HL-60 (cell line): Measurements from ENCODE around the gene NEAT1.
"Not testable (repeated sequence)": the region's sequence is repeated elsewhere in the genome, so short reads cannot be mapped to it uniquely, and the experiment has no call there.

Source experiments
- GABPA ChIP-seq: IDR thresholded peaks from 2 replicates; pipeline ENCODE4 v1.6.1; 2012; ENCODE audit warnings: low read depth
- POLR2AphosphoS5 ChIP-seq: IDR thresholded peaks from 2 replicates; pipeline ENCODE4 v1.6.1; 2012; ENCODE audit warnings: low read depth
- SPI1 ChIP-seq: IDR thresholded peaks from 2 replicates; pipeline ENCODE4 v1.6.1; 2012; ENCODE audit warnings: low read depth, mild to moderate bottlenecking, borderline replicate concordance
- TF ChIP-seq, protein P1 (sequence below): IDR thresholded peaks from one replicate; pipeline ENCODE4 v1.5.1; 2011; ENCODE audit warnings: low read length, control low read depth, inconsistent platforms; ENCODE audit not compliant: insufficient read depth
- TF ChIP-seq, protein P2 (sequence below): IDR thresholded peaks from 2 replicates; pipeline ENCODE4 v1.6.1; 2012; ENCODE audit warnings: low read depth; ENCODE audit not compliant: insufficient replicate concordance

DNA sequence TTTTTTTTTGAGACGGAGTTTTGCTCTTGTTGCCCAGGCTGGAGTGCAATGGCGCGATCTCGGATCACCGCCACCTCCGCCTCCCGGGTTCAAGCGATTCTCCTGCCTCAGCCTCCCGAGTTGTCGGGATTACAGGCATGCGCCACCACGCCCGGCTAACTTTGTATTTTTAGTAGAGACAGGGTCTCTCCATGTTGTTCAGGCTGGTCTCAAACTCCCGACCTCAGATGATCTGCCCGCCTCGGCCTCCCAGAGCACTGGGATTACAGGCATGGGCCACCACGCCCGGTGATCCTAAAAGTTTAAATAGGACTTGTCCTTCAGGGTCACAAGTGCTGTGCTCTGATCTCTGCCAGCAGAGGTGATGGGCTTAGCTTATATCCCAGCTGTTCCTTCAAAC, 42.9 kb downstream of the NEAT1 start:
- TF ChIP-seq POLR2AphosphoS5, SPI1, GABPA: not testable (repeated sequence)
- TF ChIP-seq, protein P1, sequence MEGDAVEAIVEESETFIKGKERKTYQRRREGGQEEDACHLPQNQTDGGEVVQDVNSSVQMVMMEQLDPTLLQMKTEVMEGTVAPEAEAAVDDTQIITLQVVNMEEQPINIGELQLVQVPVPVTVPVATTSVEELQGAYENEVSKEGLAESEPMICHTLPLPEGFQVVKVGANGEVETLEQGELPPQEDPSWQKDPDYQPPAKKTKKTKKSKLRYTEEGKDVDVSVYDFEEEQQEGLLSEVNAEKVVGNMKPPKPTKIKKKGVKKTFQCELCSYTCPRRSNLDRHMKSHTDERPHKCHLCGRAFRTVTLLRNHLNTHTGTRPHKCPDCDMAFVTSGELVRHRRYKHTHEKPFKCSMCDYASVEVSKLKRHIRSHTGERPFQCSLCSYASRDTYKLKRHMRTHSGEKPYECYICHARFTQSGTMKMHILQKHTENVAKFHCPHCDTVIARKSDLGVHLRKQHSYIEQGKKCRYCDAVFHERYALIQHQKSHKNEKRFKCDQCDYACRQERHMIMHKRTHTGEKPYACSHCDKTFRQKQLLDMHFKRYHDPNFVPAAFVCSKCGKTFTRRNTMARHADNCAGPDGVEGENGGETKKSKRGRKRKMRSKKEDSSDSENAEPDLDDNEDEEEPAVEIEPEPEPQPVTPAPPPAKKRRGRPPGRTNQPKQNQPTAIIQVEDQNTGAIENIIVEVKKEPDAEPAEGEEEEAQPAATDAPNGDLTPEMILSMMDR = not testable (repeated sequence)
- TF ChIP-seq, protein P2, sequence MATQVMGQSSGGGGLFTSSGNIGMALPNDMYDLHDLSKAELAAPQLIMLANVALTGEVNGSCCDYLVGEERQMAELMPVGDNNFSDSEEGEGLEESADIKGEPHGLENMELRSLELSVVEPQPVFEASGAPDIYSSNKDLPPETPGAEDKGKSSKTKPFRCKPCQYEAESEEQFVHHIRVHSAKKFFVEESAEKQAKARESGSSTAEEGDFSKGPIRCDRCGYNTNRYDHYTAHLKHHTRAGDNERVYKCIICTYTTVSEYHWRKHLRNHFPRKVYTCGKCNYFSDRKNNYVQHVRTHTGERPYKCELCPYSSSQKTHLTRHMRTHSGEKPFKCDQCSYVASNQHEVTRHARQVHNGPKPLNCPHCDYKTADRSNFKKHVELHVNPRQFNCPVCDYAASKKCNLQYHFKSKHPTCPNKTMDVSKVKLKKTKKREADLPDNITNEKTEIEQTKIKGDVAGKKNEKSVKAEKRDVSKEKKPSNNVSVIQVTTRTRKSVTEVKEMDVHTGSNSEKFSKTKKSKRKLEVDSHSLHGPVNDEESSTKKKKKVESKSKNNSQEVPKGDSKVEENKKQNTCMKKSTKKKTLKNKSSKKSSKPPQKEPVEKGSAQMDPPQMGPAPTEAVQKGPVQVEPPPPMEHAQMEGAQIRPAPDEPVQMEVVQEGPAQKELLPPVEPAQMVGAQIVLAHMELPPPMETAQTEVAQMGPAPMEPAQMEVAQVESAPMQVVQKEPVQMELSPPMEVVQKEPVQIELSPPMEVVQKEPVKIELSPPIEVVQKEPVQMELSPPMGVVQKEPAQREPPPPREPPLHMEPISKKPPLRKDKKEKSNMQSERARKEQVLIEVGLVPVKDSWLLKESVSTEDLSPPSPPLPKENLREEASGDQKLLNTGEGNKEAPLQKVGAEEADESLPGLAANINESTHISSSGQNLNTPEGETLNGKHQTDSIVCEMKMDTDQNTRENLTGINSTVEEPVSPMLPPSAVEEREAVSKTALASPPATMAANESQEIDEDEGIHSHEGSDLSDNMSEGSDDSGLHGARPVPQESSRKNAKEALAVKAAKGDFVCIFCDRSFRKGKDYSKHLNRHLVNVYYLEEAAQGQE = not testable (repeated sequence)
